Cortex of kidney (tissue), 1 donor: ENCODE results near the gene PTGDR.

ENCODE experiments used
- DNase-seq: peaks from one replicate; lab custom pipeline; 2025; lab: John Stamatoyannopoulos, UW

PTGDR gene

DNA sequence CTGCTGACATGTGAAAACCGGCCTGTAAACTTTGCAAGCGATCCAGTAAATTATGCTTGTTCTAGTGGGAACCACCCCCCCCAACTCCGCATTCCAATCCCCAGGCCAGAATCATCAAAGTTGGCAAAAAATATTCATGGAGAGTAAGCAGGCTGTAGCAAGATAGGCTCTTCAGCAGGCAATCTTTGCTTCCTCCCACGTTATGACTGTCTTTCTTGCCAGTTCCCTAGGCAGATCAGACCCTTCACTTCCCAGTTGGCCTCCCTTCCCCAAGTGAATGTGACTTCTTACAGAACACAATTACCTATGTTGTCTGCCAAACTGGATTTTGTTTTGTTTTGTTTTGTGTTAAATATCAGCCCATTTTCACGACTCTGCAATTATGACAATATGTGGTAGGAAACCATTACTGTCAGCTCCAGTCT is 45.4 kb downstream of the PTGDR start:
- no peak for DNase-seq

DNA sequence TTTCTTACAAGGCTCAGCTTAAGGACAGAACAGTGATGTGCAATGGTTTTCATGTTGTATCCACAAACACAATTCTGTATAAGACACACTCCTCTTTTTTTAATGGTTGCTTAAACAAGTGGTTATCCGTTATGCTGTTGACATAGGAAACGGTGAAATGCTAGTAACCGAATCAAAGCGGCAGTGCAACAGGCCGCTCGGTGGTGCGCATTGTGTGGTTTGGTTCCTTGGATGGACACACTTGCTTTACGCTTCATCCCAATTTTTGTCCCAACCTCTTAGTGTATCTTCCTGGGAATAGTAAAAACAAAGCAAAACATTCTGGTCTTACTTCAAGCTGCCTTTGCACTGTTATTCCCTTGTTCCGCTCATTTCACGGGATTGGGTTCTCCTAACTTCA is 46.0 kb downstream of the PTGDR start:
- no peak for DNase-seq

DNA sequence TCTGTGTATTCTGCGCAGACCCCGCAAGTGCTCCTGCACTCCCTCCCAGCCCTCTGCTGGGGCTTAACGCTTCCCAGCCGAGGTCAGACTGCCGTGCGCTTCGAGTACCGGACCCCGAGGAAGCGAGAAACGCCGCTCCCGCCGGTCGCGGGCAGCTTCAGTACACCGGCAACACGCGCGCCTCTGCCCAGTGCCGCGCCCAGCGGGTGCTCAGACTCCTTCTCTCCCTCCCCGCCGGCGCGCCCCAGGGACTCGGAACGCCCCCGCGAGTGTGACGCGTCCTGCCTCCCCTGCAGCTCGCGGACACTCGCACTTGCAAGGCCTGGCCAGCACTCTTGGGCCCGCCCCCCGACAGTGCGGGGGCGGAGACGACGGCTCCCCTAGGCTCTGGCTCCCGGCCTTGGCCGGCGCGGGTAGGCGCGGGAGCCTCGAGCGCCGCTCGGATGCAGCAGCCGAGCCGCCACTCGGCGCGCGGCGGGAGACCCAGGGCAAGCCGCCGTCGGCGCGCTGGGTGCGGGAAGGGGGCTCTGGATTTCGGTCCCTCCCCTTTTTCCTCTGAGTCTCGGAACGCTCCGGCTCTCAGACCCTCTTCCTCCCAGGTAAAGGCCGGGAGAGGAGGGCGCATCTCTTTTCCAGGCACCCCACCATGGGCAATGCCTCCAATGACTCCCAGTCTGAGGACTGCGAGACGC is 46.6 kb downstream of the PTGDR start, which contains the start of gene PTGER2:
PTGER2 (plus strand) TSS at position 410 of the 692 bp plus-strand sequence; CDS start at position 647, 237 bp downstream.
- no peak for DNase-seq

DNA sequence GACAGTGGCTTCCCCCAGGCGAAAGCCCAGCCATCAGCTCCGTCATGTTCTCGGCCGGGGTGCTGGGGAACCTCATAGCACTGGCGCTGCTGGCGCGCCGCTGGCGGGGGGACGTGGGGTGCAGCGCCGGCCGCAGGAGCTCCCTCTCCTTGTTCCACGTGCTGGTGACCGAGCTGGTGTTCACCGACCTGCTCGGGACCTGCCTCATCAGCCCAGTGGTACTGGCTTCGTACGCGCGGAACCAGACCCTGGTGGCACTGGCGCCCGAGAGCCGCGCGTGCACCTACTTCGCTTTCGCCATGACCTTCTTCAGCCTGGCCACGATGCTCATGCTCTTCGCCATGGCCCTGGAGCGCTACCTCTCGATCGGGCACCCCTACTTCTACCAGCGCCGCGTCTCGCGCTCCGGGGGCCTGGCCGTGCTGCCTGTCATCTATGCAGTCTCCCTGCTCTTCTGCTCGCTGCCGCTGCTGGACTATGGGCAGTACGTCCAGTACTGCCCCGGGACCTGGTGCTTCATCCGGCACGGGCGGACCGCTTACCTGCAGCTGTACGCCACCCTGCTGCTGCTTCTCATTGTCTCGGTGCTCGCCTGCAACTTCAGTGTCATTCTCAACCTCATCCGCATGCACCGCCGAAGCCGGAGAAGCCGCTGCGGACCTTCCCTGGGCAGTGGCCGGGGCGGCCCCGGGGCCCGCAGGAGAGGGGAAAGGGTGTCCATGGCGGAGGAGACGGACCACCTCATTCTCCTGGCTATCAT is 47.3 kb downstream of the PTGDR start:
- DNase-seq: no peak

DNA sequence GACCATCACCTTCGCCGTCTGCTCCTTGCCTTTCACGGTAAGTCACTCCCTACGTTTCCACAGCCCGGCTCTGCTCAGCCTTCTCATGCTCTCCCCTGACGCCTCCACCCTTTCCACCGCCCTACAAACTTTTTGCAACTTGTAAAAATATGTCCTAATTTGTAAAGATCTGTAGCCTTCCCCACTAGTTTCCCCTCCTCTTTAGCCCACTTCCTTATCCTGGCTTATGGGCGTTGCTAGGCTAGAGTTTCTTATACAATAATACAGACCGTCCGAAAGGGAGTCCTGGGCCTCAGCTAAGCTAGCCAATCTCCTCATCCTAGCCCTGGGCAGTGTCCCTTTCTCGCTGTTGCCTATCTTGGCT is 47.8 kb downstream of the PTGDR start:
- DNase-seq: no peak

DNA sequence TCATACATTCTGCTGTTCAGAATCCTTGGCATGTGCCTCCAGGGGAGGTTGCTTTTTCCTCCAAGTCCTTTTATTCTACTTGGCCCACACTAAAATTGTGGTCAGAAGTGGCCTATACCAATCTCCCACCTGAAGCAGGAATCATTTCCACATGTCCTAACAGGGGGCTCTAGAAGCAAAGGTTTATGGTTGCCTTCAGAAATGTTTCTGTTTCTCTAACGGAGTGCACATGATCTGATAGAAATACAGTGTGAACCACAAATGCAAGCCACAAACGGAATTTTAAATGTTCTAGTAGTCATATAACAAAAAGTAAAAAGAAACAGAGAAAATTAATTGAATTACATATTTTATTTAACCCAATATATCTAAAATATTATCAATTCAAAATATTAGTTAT is 50.6 kb downstream of the PTGDR start:
- DNase-seq: no peak

DNA sequence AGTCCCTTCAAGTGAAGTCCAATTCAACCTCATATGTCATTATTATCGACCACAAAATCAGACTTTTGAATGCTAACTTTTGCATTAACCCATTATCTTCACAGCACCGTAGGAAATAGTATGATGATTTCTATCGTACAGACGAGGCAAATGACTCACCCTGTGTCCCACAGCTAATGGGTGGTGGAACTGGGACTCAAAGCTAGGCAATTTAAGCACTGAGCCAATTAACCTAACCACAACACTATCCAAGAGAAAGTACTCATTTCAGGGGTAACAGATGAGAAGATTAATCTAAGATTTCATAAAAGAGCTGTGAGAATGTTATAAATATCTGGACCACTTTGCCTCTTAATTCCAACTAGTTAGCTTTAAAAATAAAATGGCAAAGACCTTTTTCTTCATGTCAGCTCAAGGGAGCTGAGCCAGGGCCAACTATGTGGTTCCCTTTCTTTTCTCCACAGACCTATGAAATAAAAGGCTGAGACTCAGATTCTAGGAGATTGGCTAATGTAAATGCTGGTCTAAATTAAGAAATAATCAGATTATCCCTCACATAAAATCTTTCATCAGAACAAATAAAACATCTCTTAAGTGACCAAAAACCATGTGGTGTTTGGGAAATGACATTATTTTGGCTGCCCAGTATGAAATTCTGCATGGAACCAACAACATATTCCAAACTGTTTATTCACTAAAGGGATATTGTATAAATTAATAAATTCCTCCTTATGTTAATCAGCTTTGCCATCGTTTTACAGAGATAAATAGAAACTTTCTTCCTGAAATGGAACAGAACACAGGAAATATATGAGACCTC is 51.5 kb downstream of the PTGDR start:
- no peak for DNase-seq

DNA sequence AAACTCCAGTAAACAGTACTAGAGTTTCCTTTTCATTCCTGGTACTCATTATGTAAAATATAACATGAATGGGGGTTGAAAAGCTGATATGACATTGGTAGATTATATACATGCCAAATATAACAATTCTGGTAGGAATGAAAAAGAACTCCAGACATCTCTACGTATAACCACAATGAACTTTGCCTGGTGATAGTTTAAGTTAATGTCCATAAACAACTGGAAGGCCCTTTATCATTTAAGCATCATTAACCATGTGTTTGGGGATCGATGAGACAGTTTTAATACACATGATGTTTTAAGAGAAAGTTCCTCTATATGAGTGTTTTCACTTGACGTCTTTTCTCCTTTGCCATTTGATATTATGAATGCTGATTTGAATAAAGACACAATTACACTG is 52.4 kb downstream of the PTGDR start:
- DNase-seq: no peak

DNA sequence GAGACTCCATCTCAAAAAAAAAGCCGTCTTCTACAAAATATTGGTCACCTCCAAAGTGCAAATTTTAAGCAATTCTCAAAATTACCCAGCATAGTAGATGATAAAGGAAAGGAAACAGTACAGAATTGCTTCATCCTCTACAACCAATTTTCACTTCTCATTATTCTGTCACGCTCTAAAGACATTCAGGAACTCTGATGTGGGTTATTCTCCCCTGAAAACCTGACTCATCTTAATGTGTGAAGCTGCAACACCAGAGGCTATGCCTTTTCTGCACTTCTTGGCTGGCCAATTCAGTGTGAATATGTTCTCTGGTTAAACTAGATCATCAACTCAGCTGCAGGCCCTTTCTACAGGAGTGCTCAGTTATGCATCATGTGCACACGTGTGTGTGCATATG is 57.6 kb downstream of the PTGDR start:
- DNase-seq: no peak

DNA sequence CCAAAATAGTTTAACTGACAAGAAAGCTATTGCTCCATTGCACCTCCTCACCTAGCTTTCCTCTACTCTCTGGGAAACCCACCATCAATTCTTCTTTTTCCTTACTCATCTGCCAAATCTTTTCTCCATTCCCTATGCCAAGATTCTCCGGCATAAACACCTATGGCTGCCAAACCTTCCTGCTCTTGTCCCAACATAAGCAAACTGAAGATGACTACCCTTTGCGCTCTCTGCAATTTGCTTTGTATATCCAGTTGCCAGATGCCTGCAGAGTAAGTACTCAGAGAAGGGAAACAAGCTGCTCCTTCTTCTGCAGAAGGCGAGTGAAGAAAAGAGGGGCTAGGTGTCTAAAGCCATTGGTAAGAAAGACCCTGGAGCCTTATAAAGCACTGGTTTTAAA is 58.1 kb downstream of the PTGDR start:
- no peak for DNase-seq
